ENCODE data around the gene TNC.

TNC gene

GRCh38 chr9:115086461-115086860, 31.5 kb downstream of the TNC start:
- Histone ChIP-seq H3K4me3 (ENCODE audit: low read length) (no peak overlapping the region), H3K27ac (ENCODE audit: low read depth, low read length) (no peak overlapping the region), H4K20me1 (ENCODE audit: control insufficient read depth, insufficient read depth, low read depth, low read length) (no peaks in the 10 kb centered on the region), H3K9me3 (ENCODE audit: control insufficient read depth, insufficient read depth, low read length) (no peaks in the 10 kb centered on the region), H3K4me1 (ENCODE audit: control insufficient read depth, low read length) (no peaks in the 10 kb centered on the region), H3F3A (ENCODE audit: control insufficient read depth, insufficient read depth) (no peaks in the 10 kb centered on the region), H3K4me2 (ENCODE audit: low read length) (no peak overlapping the region), H3K9me2 (replicated peaks; ENCODE audit: control insufficient read depth, low read length) (no peaks in the 10 kb centered on the region), H3K36me3 (ENCODE audit: control insufficient read depth, low read length) (no peaks in the 10 kb centered on the region), H3K79me2 (ENCODE audit: control insufficient read depth, low read length) (no peaks in the 10 kb centered on the region), H3K27me3 (ENCODE audit: control insufficient read depth, low read length) (no peaks in the 10 kb centered on the region)
- no peak for TF ChIP-seq EZH2phosphoT487 (IDR thresholded peaks at IDR 0.05; ENCODE audit: borderline replicate concordance, low read length)
- no peak for TF ChIP-seq CTCF (IDR thresholded peaks at IDR 0.05; ENCODE audit: low read depth, low read length, poor library complexity, severe bottlenecking)

DNA sequence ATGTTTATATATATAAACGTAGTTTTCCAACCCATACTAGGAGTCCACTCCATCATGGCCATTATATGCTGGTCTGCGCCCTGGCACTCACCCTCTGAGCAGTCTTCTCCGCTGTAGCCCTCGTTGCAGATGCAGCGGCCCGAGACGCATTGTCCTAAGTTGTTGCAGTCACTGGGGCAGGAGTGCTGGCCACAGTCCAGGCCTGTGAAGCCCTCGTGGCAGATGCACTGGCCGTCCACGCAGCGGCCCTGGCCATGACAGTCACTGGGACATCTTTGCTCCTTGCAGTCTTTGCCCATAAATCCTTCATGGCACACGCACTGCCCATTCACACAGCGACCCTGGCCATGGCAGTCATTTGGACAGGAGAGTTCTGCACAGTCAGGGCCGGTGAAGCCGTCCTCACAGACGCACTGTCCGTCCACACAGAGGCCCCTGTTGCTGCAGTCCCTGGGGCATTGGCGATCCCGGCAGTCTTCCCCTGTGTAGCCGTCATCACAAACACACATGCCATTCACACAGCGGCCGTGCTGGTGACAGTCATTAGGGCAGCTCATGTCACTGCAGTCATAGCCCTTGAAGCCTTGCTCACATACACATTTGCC, 32.1 kb downstream of the TNC start:
- H3K4me2 ChIP-seq (ENCODE audit: low read length), result no peak overlapping the region
- H3K4me1 ChIP-seq (ENCODE audit: control insufficient read depth, low read length), result no peaks in the 10 kb centered on the region
- no peaks in the 10 kb centered on the region for H3K9me3 ChIP-seq (ENCODE audit: control insufficient read depth, insufficient read depth, low read length)
- TF ChIP-seq CTCF (IDR thresholded peaks at IDR 0.05; ENCODE audit: low read depth, low read length, poor library complexity, severe bottlenecking) (no peak), EZH2phosphoT487 (IDR thresholded peaks at IDR 0.05; ENCODE audit: borderline replicate concordance, low read length) (no peak)
- no peak overlapping the region for H3K4me3 ChIP-seq (ENCODE audit: low read length)
- no peaks in the 10 kb centered on the region for H3K9me2 ChIP-seq (replicated peaks; ENCODE audit: control insufficient read depth, low read length)
- H3F3A ChIP-seq (ENCODE audit: control insufficient read depth, insufficient read depth), result no peaks in the 10 kb centered on the region
- H4K20me1 ChIP-seq (ENCODE audit: control insufficient read depth, insufficient read depth, low read depth, low read length), result no peaks in the 10 kb centered on the region
- no peak overlapping the region for H3K27ac ChIP-seq (ENCODE audit: low read depth, low read length)
- H3K36me3 ChIP-seq (ENCODE audit: control insufficient read depth, low read length), result no peaks in the 10 kb centered on the region
- H3K27me3 ChIP-seq (ENCODE audit: control insufficient read depth, low read length), result no peaks in the 10 kb centered on the region
- no peaks in the 10 kb centered on the region for H3K79me2 ChIP-seq (ENCODE audit: control insufficient read depth, low read length)

- no peak overlapping the region for H3K4me2 ChIP-seq (ENCODE audit: low read length)
- no peaks in the 10 kb centered on the region for H3K9me2 ChIP-seq (replicated peaks; ENCODE audit: control insufficient read depth, low read length)
- H3K79me2 ChIP-seq (ENCODE audit: control insufficient read depth, low read length), result no peaks in the 10 kb centered on the region
- no peak overlapping the region for H3K27ac ChIP-seq (ENCODE audit: low read depth, low read length)
- H3K4me1 ChIP-seq (ENCODE audit: control insufficient read depth, low read length), result no peaks in the 10 kb centered on the region
- H3K4me3 ChIP-seq (ENCODE audit: low read length), result no peak overlapping the region
- H4K20me1 ChIP-seq (ENCODE audit: control insufficient read depth, insufficient read depth, low read depth, low read length), result no peaks in the 10 kb centered on the region
- H3K9me3 ChIP-seq (ENCODE audit: control insufficient read depth, insufficient read depth, low read length), result no peaks in the 10 kb centered on the region
- no peaks in the 10 kb centered on the region for H3F3A ChIP-seq (ENCODE audit: control insufficient read depth, insufficient read depth)
- H3K36me3 ChIP-seq (ENCODE audit: control insufficient read depth, low read length), result no peaks in the 10 kb centered on the region
- H3K27me3 ChIP-seq (ENCODE audit: control insufficient read depth, low read length), result no peaks in the 10 kb centered on the region
- no peak for TF ChIP-seq EZH2phosphoT487 (IDR thresholded peaks at IDR 0.05; ENCODE audit: borderline replicate concordance, low read length)
- TF ChIP-seq CTCF (IDR thresholded peaks at IDR 0.05; ENCODE audit: low read depth, low read length, poor library complexity, severe bottlenecking), result no peak
Observed at GRCh38 chr9:115084709-115085108, 33.2 kb downstream of the TNC start.
